ENCODE results near the gene HMG20A. TPM values are rescaled to one million over a fixed set of nuclear protein-coding genes. Genes with fewer than 3 reads are reported as not detected.

The HMG20A gene
- total and polyA plus RNA-seq, 2 experiments from 2014 or later: 17.8 to 57.8 TPM

- TF ChIP-seq STAT1 (IDR thresholded peaks at IDR 0.05; ENCODE audit: unreplicated experiment) (no peak), ZNF462 (CRISPR knock-in tag; IDR thresholded peaks at IDR 0.05) (no peak), NANOG (IDR thresholded peaks at IDR 0.05; ENCODE audit: borderline replicate concordance) (no peak), ZNF331 (CRISPR knock-in tag; IDR thresholded peaks at IDR 0.05; ENCODE audit: low read depth) (no peak), CREB1 (CRISPR knock-in tag; IDR thresholded peaks at IDR 0.05; ENCODE audit: low read depth) (no peak), CTCF (conservative IDR thresholded peaks at IDR 0.05; ENCODE audit: low read depth in 2 of 2) (no peak), JUNB (IDR thresholded peaks at IDR 0.05; ENCODE audit: unreplicated experiment) (no peak), ZNF114 (CRISPR knock-in tag; IDR thresholded peaks at IDR 0.05) (no peak), ETS1 (IDR thresholded peaks at IDR 0.05) (no peak), REST (IDR thresholded peaks at IDR 0.05; ENCODE audit: unreplicated experiment) (no peak)
- H3K27ac ChIP-seq (ENCODE audit: low read depth): no peak overlapping the region
- H3K4me3 Mint-ChIP-seq: no peak overlapping the region
- DNase-seq (ENCODE audit: low spot score) (no peak), ATAC-seq (no peak)
- no peaks in the 10 kb centered on the region for H3K36me3 Mint-ChIP-seq (ENCODE audit: low read depth)
- H3K4me2 ChIP-seq: no peak overlapping the region
- H2AFZ ChIP-seq: no peak overlapping the region; the same call in 1 of the 2 replicates
- no peaks in the 10 kb centered on the region for H3K9me3 Mint-ChIP-seq
- peaks cover 10% of the 10 kb centered on the region for H3F3A ChIP-seq (replicated peaks; ENCODE audit: low read depth)
- no peaks in the 10 kb centered on the region for H4K20me1 ChIP-seq (replicated peaks; ENCODE audit: insufficient read depth)
- no peaks in the 10 kb centered on the region for H3K36me3 ChIP-seq (ENCODE audit: insufficient read depth)
- no peaks in the 10 kb centered on the region for H3K27me3 ChIP-seq (ENCODE audit: insufficient read depth)
- peaks cover 9% of the 10 kb centered on the region for H3K27me3 Mint-ChIP-seq (ENCODE audit: insufficient read depth, low read depth, poor library complexity)
- H3K27ac Mint-ChIP-seq: peak overlapping the region; percentile 51; the same call in 1 of the 2 replicates
- peaks cover 62% of the 10 kb centered on the region for H3K4me1 ChIP-seq (ENCODE audit: insufficient read depth)
- H3K9me2 ChIP-seq (ENCODE audit: insufficient read depth): peaks cover 8% of the 10 kb centered on the region; the same call in 1 of the 2 replicates
- no peak overlapping the region for H3K4me3 ChIP-seq
- peaks cover 74% of the 10 kb centered on the region for H3K4me1 Mint-ChIP-seq
- no peaks in the 10 kb centered on the region; the same call in 1 of the 2 replicates for H3K79me2 ChIP-seq (replicated peaks; ENCODE audit: insufficient read depth)
Measured at GRCh38 chr15:77507911-77508310, 87.2 kb downstream of the HMG20A start.

Data from GM23338 (cell line).